Uterus (tissue), 4 donors: ENCODE measurements around the gene PKM. TPM values are rescaled to one million over a fixed set of nuclear protein-coding genes. Genes with fewer than 3 reads are reported as not detected.

Experiments used
- DNase-seq, 2 donors: peaks; one replicate each; pipeline ENCODE4 v3.0.0-alpha.2; 2019 to 2020
- H3K27ac ChIP-seq, 2 donors: fragments of 200-600 bp; sonication (generic); 1 replicate in 1 of 2; 2 replicates in 1 of 2; pipeline ENCODE4 v1.5.1; 2016 to 2018
- H3K27me3 ChIP-seq, 2 donors: fragments of 200-600 bp; sonication (generic); one replicate each; pipeline ENCODE4 v1.5.1; 2018 to 2019; ENCODE audit warnings: control low read depth in 1 of 2
- H3K36me3 ChIP-seq, 2 donors: fragments of 200-600 bp; sonication (generic); one replicate each; pipeline ENCODE4 v1.5.1; 2019; ENCODE audit warnings: control low read depth in 1 of 2
- H3K4me1 ChIP-seq, 2 donors: fragments of 200-600 bp; sonication (generic); one replicate each; pipeline ENCODE4 v1.5.1; 2018 to 2019; ENCODE audit warnings: control low read depth in 1 of 2
- H3K4me3 ChIP-seq, 2 donors: fragments of 200-600 bp; sonication (generic); 1 replicate in 1 of 2; 2 replicates in 1 of 2; pipeline ENCODE4 v1.5.1; 2018 to 2019; ENCODE audit warnings: mild to moderate bottlenecking in 1 of 2
- H3K9me3 ChIP-seq, 2 donors: fragments of 200-600 bp; sonication (generic); one replicate each; pipeline ENCODE4 v1.5.1; 2019; ENCODE audit warnings: control low read depth in 1 of 2
- POLR2A ChIP-seq, 2 donors: fragments of 450-650 bp; IDR thresholded peaks; one replicate each; pipeline ENCODE4 v1.6.1; 2016; ENCODE audit warnings: antibody characterized with exemption in 2 of 2, mild to moderate bottlenecking in 1 of 2, moderate library complexity in 1 of 2
- intact Hi-C: fragments of 100-400 bp; cut with DNase I; formaldehyde crosslinking; loops from one replicate; pipeline ENCODE4 v1.15.1; 2023; ENCODE audit warnings: low total_unique reads
- total RNA-seq, 4 donors: library from RNA; depleted of rRNA in 3 of 4; stranded (reverse); fragments of >200 nt in 3 of 4; gene quantifications; one replicate each; pipeline versions ENCODE4 v1.1.0 to v1.2.4, GENCODE V29; 2014 to 2023
- TF ChIP-seq, protein P1 (sequence below), 4 experiments: fragments of 200-600 bp in 2 of 4; fragments of 450-650 bp in 2 of 4; sonication (generic) in 2 of 4; IDR thresholded peaks; one replicate each; pipeline ENCODE4 v1.5.1; 2016 to 2019; ENCODE audit warnings: antibody characterized with exemption in 4 of 4, mild to moderate bottlenecking in 2 of 4, moderate library complexity in 1 of 4
- donor health status: DM: yes; HTN: yes; CAD: no.

The PKM gene
- total RNA-seq, 4 donors from 2014 or later = 101 to 443 (median 191) TPM

DNA sequence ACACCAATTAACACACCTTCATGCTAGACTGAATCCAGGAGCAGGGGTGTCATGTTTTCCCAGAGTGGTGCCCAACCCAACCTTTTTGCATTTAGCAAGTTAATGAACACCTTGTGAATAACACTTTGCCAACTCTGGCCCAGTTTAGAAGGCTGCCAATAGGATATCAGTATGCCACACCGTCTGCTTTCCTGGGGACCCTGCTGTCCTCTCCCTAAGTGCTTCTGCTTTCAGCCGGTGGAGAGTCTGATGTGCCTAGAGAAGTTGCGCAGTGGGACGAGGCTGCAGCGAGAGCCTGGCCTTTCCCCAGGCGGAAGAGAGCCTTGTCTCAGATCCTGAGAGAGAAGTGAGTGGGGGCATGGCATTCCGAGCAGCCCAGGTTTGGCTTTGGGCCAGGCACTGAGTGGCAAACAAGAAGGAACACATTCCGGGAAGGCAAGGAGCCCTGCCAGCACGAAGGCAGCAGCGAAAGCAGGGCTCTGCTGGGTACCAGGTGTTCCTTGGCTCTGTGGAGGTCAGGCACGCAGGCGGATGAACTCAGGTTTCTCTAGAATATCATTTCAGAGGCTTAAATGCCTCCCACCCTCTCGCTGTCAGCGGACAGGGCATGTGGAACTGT, 75.9 kb downstream of the PKM start:
- H3K4me3 ChIP-seq = peak overlapping the region; percentile 43 to 48
- no peaks in the 10 kb centered on the region for H3K4me1 ChIP-seq
- peak overlapping the region; percentile 63 to 83 for H3K27ac ChIP-seq
- H3K27me3 ChIP-seq = no peaks in the 10 kb centered on the region
- peak; percentile 47 to 69 for DNase-seq
- H3K36me3 ChIP-seq = no peaks in the 10 kb centered on the region
- intact Hi-C loops = loop anchor here (10.0 kb wide), 2 partner anchors 410 to 710 kb away; no protein-coding TSS in a partner anchor
- no peaks in the 10 kb centered on the region for H3K9me3 ChIP-seq
- TF ChIP-seq, protein P1, sequence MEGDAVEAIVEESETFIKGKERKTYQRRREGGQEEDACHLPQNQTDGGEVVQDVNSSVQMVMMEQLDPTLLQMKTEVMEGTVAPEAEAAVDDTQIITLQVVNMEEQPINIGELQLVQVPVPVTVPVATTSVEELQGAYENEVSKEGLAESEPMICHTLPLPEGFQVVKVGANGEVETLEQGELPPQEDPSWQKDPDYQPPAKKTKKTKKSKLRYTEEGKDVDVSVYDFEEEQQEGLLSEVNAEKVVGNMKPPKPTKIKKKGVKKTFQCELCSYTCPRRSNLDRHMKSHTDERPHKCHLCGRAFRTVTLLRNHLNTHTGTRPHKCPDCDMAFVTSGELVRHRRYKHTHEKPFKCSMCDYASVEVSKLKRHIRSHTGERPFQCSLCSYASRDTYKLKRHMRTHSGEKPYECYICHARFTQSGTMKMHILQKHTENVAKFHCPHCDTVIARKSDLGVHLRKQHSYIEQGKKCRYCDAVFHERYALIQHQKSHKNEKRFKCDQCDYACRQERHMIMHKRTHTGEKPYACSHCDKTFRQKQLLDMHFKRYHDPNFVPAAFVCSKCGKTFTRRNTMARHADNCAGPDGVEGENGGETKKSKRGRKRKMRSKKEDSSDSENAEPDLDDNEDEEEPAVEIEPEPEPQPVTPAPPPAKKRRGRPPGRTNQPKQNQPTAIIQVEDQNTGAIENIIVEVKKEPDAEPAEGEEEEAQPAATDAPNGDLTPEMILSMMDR (IDR thresholded peaks at IDR 0.05) = no peak
- TF ChIP-seq POLR2A (IDR thresholded peaks at IDR 0.05) = no peak

DNA sequence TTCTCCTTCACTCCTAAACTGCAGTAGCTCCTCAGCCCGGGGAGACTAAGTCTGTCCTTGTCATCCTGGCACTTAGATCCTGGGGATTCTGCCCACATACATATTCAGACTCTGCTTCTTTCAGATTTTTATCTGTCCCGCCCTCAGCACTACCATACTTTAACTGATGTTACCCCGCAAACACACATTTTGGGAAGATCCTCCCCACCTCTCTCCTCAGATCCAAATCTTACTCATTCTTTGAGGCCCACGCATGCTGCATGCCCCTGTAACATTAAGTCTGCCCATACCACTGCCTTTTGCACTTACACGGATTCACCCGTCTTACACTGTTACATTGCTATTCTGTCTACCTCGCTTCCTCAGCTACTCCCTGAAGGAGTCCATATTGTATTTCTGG, 76.7 kb downstream of the PKM start:
- Histone ChIP-seq H3K4me1 (no peaks in the 10 kb centered on the region), H3K36me3 (no peaks in the 10 kb centered on the region), H3K27ac (no peak overlapping the region), H3K4me3 (no peak overlapping the region), H3K9me3 (no peaks in the 10 kb centered on the region), H3K27me3 (no peaks in the 10 kb centered on the region)
- intact Hi-C loops = loop anchor here (10.0 kb wide), 2 partner anchors 410 to 710 kb away; no protein-coding TSS in a partner anchor
- no peak for DNase-seq
- TF ChIP-seq POLR2A (IDR thresholded peaks at IDR 0.05) = no peak
- TF ChIP-seq, protein P1 (IDR thresholded peaks at IDR 0.05) = no peak

DNA sequence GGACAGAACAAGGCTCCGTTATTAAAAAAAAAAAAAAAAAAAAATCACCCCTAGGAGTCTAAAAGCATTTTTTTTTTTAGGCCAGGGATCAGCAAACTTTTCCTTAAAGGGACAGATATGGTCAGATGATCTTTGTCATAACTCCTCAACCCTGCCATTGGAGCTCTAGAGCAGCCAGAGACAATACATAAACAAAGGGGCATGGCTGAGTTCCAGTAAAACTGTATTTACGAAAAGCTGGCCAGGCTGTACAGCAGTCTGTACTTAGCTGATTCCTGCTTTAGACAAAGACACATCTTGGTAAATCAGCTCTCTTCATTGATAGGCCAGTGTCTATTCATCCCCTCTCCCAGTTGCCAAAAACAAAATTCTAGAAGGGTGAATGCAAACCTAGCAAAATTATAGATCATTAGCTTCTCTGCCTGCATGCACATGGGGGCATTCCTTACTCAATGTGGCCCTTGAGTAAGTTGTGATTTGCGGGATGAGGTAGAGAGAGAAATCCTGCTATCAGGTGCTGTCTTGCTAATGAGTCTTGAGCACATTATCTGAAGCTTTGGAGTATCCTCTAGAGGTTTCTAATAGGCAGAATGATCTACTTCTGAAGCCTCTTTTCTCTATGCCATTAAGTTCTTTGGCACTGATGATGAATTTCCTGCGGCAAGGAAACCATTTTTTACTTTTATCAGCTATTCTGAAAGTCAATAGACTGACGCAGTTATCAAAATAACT, 77.6 kb downstream of the PKM start:
- no peaks in the 10 kb centered on the region for H3K36me3 ChIP-seq
- no peaks in the 10 kb centered on the region for H3K4me1 ChIP-seq
- DNase-seq = no peak
- no peaks in the 10 kb centered on the region for H3K9me3 ChIP-seq
- H3K27ac ChIP-seq = no peak overlapping the region
- no peaks in the 10 kb centered on the region for H3K27me3 ChIP-seq
- intact Hi-C loops = loop anchor here (10.0 kb wide), 2 partner anchors 409 to 709 kb away; no protein-coding TSS in a partner anchor
- no peak overlapping the region for H3K4me3 ChIP-seq
- TF ChIP-seq, protein P1 (IDR thresholded peaks at IDR 0.05) = no peak
- TF ChIP-seq POLR2A (IDR thresholded peaks at IDR 0.05) = no peak

Other genes starting within 250 kb of the PKM start
- gene MYO9A, start 113.0 kb downstream of the PKM start, total RNA-seq = 100 to 1,000 TPM in 2 of 4 donors, 10 to 100 TPM in 2; 45.6 to 141 (median 90.0) TPM
- gene SENP8, start 112.8 kb downstream of the PKM start, total RNA-seq = 1 to 10 TPM in 3 of 4 donors, under 1 TPM in 1; 0.77 to 5.6 (median 3.5) TPM
- gene GRAMD2A, start 33.4 kb downstream of the PKM start, total RNA-seq = 1 to 10 TPM in 1 of 4 donors, under 1 TPM in 1, not detected in 2; 0.67 to 4.1 TPM
- gene PARP6, start 41.4 kb upstream of the PKM start, total RNA-seq = 100 to 1,000 TPM in 1 of 4 donors, 10 to 100 TPM in 3; 32.1 to 111 (median 55.6) TPM
- gene CELF6, start 89.0 kb upstream of the PKM start, total RNA-seq = 10 to 100 TPM in 1 of 4 donors, 1 to 10 TPM in 3; 1.9 to 12.3 (median 5.6) TPM
- 10 to 100 TPM; 14.9 to 86.0 (median 52.9) TPM for gene HEXA, start 144.8 kb upstream of the PKM start, total RNA-seq
- not detected for gene TMEM202, start 167.1 kb upstream of the PKM start, total RNA-seq
- 100 to 1,000 TPM in 1 of 4 donors, 10 to 100 TPM in 3; 28.2 to 215 (median 53.7) TPM for gene ARIH1, start 243.1 kb upstream of the PKM start, total RNA-seq